HL-60/S4 treated with phorbol 12-myristate 13-acetate at 8.2 ng/mL for 4 days and 3 days (cell line): ENCODE results near the gene NHERF2.

ENCODE experiments used
- in situ Hi-C: fragments of 300-500 bp; cut with MboI; formaldehyde crosslinking; loops from 2 replicates; pipeline ENCODE4 v1.15.0; 2022; ENCODE audit warnings: low sequenced_read_pairs

Gene NHERF2

GRCh38 chr16:2054543-2055245, 28.0 kb downstream of the NHERF2 start:
- in situ Hi-C loops, result no loop called here

DNA sequence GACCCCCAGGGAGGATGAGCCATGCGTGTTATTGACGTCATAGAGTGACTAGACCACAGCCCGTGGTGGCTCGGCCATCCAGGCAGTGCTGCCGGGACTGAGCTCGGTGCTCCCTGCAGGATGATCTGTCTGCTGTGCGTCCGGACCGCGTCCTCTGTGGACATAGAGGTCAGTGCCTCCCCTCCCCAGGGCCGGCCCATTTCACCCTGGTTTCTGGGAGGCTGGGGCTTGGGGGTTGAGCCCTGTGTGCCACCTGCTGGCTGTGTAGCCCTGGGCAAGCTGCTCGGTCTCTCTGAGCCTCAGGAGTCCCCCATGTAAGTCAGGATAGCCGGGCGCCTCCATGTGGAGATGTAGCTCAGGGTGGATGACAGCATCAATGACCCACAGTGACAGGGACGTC, 29.4 kb downstream of the NHERF2 start:
- in situ Hi-C loops, result no loop called here

- in situ Hi-C loops, result no loop called here
These were observed 30.1 kb downstream of the NHERF2 start for GRCh38 chr16:2056681-2057407.

GRCh38 chr16:2057438-2057837, 30.7 kb downstream of the NHERF2 start:
- in situ Hi-C loops, result no loop called here

DNA sequence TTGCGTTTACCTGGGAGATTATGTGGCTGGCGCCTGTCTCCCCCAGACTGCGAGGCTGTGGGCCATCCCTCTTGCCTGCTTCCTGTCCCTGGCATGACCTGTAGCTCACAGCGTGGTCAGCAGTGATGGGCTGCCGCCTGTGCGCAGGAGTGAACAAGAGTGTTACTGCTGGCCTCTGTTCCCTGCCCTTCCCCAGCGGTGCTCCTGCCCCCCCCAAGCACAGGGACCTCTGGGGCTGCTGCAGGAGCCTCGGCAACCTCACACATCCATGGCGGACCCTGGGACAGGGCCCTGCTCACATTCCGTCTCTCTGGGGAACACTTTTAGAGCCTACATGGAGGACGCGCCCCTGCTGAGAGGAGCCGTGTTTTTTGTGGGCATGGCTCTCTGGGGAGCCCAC, 31.7 kb downstream of the NHERF2 start:
- in situ Hi-C loops, result no loop called here

DNA sequence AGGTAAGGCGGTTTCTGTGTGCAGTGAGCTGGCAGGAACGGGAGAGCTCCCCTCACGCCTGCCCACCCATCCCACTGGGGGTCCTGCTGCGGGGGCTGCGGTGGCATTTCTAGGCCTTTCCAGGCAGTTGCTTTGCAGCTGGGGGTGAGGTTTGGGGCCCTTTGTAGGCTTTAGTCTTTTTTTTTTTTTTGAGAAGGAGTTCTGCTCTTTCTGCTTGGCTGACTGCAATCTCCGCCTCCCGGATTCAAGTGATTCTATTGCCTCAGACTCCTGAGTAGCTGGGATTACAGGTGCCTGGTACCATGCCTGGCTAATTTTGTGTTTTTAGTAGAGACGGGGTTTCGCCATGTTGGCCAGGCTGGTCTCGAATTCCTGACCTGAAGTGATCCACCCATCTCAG, 32.2 kb downstream of the NHERF2 start:
- in situ Hi-C loops, result no loop called here

GRCh38 chr16:2060346-2060745, 33.6 kb downstream of the NHERF2 start:
- in situ Hi-C loops, result no loop called here

DNA sequence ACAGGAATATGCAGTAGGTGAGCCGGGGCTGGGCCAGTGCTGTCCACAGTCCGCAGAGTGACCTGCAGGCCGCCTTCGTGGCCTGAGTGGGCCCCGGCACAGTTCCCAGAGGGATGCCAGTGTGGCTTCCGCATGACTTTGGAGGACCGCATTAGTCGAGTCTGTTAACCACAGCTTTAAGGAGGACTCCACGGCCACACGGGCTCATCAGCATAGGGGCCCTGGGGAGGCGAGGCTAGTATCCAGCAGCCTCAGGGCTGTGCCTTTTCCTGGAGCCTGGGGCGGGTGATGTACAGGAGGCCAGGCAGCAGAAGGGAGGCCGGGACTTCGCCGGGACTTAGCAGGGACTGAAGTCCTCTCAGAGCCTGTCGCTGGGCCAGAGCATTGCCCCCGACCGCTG, 34.3 kb downstream of the NHERF2 start:
- in situ Hi-C loops, result no loop called here

GRCh38 chr16:2061526-2061925, 34.8 kb downstream of the NHERF2 start:
- in situ Hi-C loops, result no loop called here

GRCh38 chr16:2062801-2063200, 36.1 kb downstream of the NHERF2 start:
- in situ Hi-C loops, result no loop called here

GRCh38 chr16:2063861-2064260, 37.2 kb downstream of the NHERF2 start:
- in situ Hi-C loops, result no loop called here

- in situ Hi-C loops, result no loop called here
These were observed 37.8 kb downstream of the NHERF2 start for GRCh38 chr16:2064368-2064945.

DNA sequence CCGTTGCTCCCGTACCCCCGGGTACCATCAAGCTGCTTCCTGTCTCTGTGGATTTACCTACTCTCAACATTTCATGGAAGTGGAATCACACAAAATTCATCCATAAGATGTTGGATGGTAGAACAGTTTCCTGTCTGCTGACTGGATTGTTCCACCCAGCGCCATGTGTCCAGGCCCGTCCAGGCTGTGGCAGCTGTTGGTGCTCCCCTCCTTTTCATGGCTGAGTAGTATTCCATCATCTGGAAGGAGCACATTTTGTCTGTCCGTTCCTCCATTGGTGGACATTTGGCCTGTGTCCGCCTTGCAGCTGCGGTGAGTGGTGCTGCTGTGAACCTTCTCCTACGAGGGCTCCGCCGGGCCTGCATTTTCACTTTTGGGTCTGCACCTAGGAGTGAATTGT, 39.4 kb downstream of the NHERF2 start:
- in situ Hi-C loops, result no loop called here

GRCh38 chr16:2070576-2071453, 44.1 kb downstream of the NHERF2 start:
- in situ Hi-C loops, result no loop called here

DNA sequence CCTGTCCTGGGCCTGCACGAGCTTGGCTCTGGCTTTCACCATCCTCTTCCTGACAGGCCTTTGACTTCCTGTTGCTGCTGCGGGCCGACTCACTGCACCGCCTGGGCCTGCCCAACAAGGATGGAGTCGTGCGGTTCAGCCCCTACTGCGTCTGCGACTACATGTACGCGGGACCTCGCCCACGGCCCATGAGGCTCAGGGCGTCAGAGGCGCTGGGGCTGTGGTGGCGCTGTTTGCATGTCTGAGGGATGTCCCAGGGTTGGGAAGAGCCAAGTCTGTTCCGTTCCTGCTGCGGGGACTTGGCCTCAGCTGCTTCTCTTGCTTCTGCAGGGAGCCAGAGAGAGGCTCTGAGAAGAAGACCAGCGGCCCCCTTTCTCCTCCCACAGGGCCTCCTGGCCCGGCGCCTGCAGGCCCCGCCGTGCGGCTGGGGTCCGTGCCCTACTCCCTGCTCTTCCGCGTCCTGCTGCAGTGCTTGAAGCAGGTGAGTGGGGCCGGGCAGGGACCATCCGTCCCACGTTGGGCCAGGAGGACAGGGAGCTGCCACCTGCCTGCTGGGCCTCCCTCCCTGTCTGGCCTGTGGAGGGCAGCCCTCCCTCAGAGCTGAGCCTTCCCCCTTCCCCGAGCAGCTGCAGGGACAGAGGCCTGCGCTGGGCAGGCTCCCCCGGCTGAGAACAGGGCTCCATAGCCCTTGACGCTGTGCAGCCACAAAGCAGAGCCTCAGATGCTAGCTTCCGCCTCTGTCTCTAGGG, 44.9 kb downstream of the NHERF2 start:
- in situ Hi-C loops, result no loop called here

DNA sequence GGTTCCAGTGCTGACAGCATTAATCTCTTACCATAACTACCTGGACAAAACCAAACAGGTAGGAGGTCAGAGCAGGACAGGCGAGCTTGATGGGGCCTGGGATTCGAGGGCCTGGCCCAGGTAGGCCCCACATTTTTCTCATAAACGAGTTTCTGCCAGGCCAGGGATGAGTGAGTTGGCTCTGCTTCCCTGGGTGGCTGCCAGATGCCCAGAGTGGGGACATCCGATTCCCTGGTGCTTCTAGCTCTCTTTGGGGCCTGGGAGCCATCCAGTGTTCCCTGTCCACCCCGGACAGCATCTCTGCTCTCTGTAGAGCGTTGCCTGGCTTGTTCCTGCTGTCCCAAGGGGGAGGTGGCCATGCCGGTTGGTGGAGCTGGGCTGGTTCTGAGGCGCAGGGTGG, 46.2 kb downstream of the NHERF2 start:
- in situ Hi-C loops, result no loop called here

- in situ Hi-C loops, result no loop called here
These were observed 47.4 kb downstream of the NHERF2 start for GRCh38 chr16:2074071-2074470.

- in situ Hi-C loops, result no loop called here
These were observed 48.9 kb downstream of the NHERF2 start for GRCh38 chr16:2075631-2076030.

GRCh38 chr16:2076072-2076865, 49.6 kb downstream of the NHERF2 start:
- in situ Hi-C loops, result no loop called here

- in situ Hi-C loops, result no loop called here
These were observed 50.3 kb downstream of the NHERF2 start for GRCh38 chr16:2077016-2077415.
